HG03571 (cell line): Measurements from ENCODE around the gene STOM.

Experiments used
- ATAC-seq: cut with Tn5 transposase; IDR thresholded peaks from one replicate; pipeline ENCODE4 v1.9.1; 2021; ENCODE audit not compliant: unreplicated experiment

The STOM gene

GRCh38 chr9:121322737-121323448, 47.2 kb downstream of the STOM start:
- ATAC-seq, result no peak

DNA sequence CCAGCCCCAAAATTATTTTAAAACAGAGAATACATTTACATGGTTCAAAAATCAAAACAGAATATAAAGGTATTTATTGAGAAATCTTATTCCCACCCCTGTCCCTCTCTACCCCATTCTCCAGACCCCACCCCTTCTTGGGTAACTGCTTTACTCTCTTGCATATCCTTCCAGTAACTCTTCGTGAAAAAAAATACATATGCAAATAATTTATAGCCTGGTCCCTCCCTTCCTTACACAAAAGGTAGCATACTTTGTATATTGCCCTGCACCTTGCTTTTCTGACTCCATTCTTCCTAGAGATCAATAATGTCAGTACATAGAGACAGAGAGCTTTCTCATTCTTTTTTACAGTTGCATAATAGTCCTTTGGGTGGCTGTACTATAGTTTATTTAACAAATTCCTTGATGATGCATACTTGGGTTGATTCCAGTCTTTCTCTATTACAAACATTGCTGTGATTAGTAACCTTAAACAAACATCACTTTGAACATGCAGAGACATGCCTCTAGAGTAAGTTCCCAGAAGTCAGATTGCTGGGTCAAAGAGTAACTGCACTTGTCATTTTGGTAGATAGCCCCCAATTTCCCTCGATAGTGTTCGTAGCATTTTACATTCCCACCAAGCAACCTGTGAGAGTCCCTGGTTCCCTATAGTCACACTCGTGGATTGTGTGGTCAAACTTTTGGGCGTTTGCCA, 47.9 kb downstream of the STOM start:
- no peak for ATAC-seq

DNA sequence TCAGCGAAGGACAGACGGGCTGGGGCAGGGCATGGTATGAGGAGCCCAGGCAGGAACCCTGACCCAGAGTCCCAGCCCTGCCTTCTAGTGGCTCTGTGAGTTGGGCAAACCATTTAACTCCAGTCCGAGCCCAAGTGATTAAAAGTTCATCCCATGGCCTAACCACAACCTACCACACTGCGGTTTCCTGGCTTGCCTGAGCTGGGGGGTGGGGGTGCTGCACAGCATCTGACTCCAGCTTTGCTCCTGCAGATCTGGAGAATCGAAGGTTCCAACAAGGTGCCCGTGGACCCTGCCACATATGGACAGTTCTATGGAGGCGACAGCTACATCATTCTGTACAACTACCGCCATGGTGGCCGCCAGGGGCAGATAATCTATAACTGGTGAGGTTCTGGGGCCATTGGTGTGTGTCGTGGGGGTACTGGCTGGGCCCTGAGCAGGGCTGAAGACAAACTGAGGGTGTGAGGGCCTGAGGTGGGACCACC, 49.0 kb downstream of the STOM start:
- no peak for ATAC-seq

- ATAC-seq, result no peak
Measured at GRCh38 chr9:121319383-121319780, 50.7 kb downstream of the STOM start.

DNA sequence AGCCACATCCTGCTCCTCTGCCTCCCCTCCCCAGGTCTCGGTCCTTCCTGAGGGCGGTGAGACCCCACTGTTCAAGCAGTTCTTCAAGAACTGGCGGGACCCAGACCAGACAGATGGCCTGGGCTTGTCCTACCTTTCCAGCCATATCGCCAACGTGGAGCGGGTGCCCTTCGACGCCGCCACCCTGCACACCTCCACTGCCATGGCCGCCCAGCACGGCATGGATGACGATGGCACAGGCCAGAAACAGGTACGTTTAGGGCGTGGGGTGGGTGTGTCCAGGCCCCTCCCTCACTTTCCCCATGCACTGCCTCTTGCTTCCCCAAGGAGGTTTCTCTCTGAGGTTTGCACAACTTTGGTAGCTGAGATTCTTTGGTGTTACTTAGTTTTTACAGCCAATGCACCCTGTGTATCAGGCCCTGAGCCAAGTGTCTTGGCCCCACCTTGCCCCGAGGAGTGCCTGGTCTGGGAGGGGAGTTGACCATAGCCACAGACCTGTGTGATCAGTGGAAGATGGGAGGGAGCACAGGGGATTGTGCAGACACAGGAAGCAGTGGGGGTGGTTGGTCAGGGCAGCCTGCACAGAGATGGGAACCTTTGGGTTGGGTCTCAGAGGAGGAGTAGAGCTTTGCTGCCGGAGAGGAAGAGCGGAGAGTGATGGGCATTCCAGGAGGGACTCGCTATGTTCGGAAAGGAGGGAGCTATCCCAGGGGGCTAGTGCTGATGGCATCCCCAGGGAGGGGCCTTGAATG, 51.2 kb downstream of the STOM start:
- ATAC-seq, result no peak

GRCh38 chr9:121317737-121318630, 52.1 kb downstream of the STOM start:
- ATAC-seq, result no peak

DNA sequence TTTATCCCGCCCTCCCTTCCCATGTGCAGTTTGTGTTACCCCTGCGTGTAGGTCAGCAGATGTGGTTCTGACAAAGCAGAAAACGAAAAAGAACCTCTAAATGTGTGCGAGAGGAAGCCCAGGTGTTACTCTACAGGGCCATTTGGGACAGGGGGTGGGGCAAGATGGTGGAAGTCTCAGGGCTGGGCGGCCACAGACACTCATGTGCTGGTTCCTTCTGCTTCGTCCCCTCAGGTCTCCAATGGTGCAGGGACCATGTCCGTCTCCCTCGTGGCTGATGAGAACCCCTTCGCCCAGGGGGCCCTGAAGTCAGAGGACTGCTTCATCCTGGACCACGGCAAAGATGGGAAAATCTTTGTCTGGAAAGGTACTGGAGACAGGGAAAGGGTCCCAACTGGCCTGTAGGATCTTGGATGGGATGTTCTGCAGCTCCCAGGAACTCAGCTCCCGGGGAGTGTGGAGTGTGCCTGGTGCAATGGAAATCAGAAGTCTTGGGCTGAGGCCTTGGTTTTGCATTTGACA, 53.1 kb downstream of the STOM start:
- no peak for ATAC-seq

GRCh38 chr9:121316378-121316777, 53.7 kb downstream of the STOM start:
- ATAC-seq, result no peak

- ATAC-seq, result no peak
Measured at GRCh38 chr9:121313458-121314152, 56.4 kb downstream of the STOM start.

GRCh38 chr9:121312169-121312568, 57.9 kb downstream of the STOM start:
- no peak for ATAC-seq

DNA sequence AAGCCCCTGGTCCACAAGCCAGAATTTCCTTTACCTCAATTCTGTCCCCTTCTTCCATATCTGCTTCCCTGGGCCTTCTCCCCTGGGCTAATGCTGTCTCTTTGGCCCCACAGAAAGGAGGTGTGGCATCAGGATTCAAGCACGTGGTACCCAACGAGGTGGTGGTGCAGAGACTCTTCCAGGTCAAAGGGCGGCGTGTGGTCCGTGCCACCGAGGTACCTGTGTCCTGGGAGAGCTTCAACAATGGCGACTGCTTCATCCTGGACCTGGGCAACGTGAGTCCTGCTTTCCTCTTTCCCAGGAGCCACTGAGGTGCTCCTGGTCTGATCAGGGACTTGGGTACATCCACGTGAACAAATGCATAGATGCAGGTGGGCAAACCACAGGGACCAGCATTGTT, 59.5 kb downstream of the STOM start:
- ATAC-seq, result no peak

- ATAC-seq, result no peak
Measured at GRCh38 chr9:121309833-121310425, 60.1 kb downstream of the STOM start.

DNA sequence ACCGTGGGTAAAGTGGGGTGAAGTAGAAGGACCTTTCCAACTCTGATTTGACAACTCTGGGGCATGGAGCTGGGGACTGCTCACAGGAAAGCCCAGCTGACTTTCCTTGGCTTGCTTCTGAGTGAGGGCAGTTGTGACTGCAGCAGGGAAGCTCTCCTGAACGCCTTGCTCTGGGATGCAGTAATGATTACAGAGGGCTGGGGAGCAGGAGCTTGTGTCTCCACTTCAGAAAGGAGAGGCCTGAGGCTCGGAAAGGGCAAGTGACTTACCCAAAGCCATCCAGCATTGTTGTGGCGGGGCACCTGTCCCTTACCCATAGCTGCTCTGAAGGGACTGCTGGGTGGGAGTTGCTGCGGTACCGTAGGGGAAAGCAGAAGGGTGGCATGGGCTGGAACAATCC, 60.9 kb downstream of the STOM start:
- ATAC-seq, result no peak

DNA sequence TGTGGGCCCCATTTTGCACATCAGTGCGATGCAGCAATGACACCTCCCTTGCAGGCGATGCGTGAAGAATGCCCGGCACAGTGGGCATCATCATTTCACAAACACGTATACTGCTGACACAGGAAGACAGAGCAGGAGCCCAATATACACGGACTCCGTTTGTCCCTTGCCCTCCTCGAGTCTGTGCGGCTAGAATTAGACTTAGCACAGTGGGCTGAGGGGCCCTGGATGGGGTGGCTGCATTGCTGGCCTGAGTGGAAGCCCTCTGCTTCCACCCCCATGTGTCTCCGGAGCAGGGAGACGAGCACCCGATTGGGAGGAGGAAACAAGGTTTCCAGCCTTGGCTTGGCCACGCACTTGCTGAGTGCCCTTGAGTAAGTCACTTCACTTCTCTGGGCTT, 61.3 kb downstream of the STOM start:
- no peak for ATAC-seq

DNA sequence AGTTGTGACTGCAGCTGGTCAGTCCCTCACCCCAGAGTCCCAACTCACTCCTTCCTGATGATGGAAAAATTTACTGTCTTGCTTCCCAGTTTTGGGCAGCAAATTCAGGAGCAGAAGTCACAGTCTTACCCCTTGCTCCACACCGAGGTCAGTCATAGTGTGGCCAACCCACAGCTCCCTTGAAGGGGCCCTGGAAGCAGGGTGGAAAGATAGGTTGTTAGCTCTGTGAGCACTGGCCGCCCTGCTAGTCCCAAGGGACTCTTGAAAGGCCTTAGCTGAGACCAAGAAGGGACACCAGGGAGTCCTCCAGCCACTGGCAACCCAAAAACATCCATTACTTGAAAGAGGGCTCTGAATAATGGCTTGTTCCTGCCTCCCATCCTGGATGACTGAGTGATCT, 62.1 kb downstream of the STOM start:
- no peak for ATAC-seq

DNA sequence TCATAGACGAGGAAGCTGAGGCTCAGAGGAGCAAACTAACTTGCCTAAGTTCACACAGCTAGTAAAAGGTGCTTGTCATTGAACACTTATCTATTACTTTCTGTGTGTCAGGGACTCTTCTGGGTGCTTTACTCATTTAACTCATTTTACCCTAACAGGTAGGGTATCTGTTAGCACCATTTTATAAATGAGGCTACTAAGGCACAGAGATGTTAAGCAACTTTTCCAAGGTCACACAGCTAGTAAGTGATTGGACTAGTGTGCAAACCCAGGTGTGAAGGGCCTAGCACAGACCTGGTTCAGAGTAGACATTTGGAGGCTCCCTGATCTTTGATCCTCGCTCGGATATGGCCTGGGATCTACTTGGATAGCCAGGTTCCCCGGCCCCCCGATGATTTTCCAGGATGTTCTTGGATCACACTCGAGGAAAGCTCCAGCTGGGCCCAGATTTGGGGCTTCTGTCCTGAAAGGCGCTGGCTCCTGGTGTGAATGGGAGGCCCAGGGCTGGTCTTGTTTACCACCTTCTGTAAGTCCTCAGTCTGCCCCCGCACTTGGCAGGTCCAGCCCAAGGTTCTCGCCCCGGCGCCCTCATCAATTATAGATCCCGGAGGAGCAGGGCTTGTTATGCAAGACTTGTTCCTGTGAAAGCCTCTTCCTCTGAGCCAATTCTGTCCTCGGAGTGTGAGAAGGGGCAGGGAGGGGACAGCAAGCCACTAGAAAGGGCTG, 64.6 kb downstream of the STOM start:
- no peak for ATAC-seq

DNA sequence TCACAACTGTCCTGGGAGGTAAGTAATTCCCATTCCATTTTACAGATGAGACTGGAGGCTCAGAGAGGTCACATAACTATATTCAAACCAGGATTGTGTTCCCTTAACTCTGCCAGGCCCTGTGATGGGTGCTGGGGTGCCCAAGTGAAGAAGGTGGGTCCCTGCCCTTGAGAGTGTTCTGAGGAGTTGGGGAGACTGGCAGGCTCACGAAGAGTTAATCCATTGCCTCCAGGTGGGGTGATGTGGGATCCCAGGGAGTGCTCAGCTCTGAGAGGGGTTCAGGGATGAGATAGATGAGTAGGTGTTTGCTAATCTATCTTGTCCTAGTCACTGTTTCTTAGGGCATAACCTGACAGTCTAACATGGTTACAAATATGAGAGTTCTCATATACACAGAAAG, 65.3 kb downstream of the STOM start:
- no peak for ATAC-seq

DNA sequence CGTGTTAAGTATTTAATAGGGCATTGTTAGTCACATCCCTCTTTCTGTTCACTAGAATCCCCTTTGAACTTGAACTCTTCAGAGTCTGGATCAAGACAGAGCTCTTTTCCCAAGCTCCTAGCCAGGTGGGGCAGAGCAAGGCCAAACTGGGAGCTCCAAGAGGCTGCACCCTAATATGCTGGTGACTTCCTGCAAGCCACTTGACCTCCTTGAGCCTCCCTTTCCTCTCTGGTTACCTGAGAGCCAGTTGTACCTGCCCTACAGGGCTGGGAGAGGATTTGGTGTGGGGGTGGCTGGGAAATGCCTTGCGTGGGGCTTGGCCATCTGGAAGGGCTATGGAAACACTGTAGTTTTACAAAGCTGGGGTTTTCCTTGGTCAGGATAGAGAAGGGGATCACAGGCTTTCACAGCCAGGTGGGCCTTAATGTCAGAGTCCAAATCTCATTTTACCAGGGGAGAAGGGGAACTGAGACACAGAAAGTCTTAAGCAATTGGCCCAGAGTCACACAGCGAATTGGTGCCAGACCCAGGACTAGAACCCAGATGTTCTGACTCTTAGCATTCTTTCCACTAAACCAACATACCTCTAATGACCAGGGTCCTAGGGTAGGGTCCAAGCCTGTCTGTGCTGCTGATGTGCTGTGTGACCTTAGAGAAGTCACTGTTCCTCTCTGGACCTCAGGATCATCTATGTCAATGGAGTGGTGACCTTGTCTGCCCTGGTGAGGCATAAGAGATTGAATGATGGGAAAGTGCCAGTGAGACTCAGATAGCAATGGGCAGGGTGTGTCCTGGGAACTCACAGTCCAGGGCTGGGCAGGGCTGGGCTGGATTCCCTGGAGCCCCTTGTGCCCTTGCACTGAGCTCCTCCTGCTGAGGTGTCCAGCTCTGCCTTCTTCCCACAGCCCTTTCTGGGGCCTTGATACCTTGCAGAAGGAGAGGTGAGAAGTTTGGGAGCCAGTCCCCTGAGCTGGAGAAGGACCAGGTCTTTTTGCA, 66.3 kb downstream of the STOM start:
- no peak for ATAC-seq
